H1 (cell line): ENCODE data around the gene ABHD15. TPM values are rescaled to one million over a fixed set of nuclear protein-coding genes. Genes with fewer than 3 reads are reported as not detected.

ENCODE experiments used
- CTCF ChIA-PET: fragments of 300-600 bp; sonication (Branson Sonifier 250); formaldehyde crosslinking; loops from one replicate; lab custom pipeline; 2021; ENCODE audit not compliant: partially characterized antibody; lab: Charles Lee
- POLR2A ChIA-PET: fragments of 300-600 bp; sonication (Branson Sonifier 250); formaldehyde crosslinking; loops from one replicate; lab custom pipeline; 2021; ENCODE audit warnings: inconsistent platforms; ENCODE audit not compliant: partially characterized antibody; lab: Charles Lee
- DNase-seq, 2 experiments: peaks; one replicate each; pipeline versions ENCODE4 v3.0.0 to v3.0.0-alpha.2; 2010 to 2022; ENCODE audit warnings: low spot score in 2 of 2, low read depth in 1 of 2, mixed read lengths in 1 of 2
- FAIRE-seq: peaks from 2 replicates; lab custom pipeline; 2011; peaks lifted over from hg19 to GRCh38; lab: Jason Lieb, UNC
- H2AFZ ChIP-seq: 2 replicates; pipeline ENCODE4 v1.8.1; 2012; ENCODE audit warnings: low read length, inconsistent platforms
- H2AK5ac ChIP-seq: 2 replicates; pipeline ENCODE4 v1.6.1; 2013; ENCODE audit warnings: low read depth, low read length
- H2BK120ac ChIP-seq: replicated peaks from 2 replicates; pipeline ENCODE3; 2013; ENCODE audit warnings: low read depth, low read length, inconsistent platforms
- H2BK12ac ChIP-seq: 2 replicates; pipeline ENCODE4 v1.6.1; 2013; ENCODE audit warnings: low read depth, low read length
- H2BK15ac ChIP-seq: 2 replicates; pipeline ENCODE4 v1.6.1; 2013; ENCODE audit warnings: low read length
- H2BK20ac ChIP-seq: 2 replicates; pipeline ENCODE4 v1.6.1; 2013; ENCODE audit warnings: low read length
- H2BK5ac ChIP-seq: 2 replicates; pipeline ENCODE4 v1.6.1; 2013; ENCODE audit warnings: low read depth, low read length
- H3K14ac ChIP-seq: 2 replicates; pipeline ENCODE4 v1.6.1; 2013; ENCODE audit warnings: inconsistent platforms; ENCODE audit not compliant: insufficient read length
- H3K18ac ChIP-seq: 2 replicates; pipeline ENCODE4 v1.6.1; 2013; ENCODE audit warnings: low read length; ENCODE audit errors: extremely low read depth
- H3K23ac ChIP-seq: 2 replicates; pipeline ENCODE4 v1.6.1; 2013; ENCODE audit warnings: inconsistent platforms; ENCODE audit not compliant: insufficient read length
- H3K23me2 ChIP-seq: 2 replicates; pipeline ENCODE4 v1.6.1; 2013; ENCODE audit warnings: low read depth, low read length
- H3K27ac ChIP-seq: 2 replicates; pipeline ENCODE4 v1.6.1; 2011; ENCODE audit warnings: low read depth, low read length, inconsistent platforms
- H3K27me3 ChIP-seq, 4 experiments: replicated peaks in 1 of 4; 1 replicate in 1 of 4; 2 replicates in 3 of 4; pipeline versions ENCODE4 v1.6.1 to v1.8.1; 2011 to 2013; ENCODE audit warnings: low read length in 3 of 4, mild to moderate bottlenecking in 3 of 4, inconsistent platforms in 2 of 4, mixed read lengths in 2 of 4, moderate library complexity in 1 of 4; ENCODE audit not compliant: control insufficient read depth in 3 of 4, insufficient read depth in 3 of 4; ENCODE audit errors: extremely low read depth in 1 of 4
- H3K36me3 ChIP-seq, 4 experiments: 2 replicates each; pipeline versions ENCODE4 v1.6.1 to v1.8.1; 2011 to 2013; ENCODE audit warnings: mild to moderate bottlenecking in 4 of 4, low read length in 3 of 4, moderate library complexity in 2 of 4, control low read depth in 1 of 4, inconsistent platforms in 1 of 4; ENCODE audit not compliant: insufficient read depth in 4 of 4, control insufficient read depth in 2 of 4
- H3K4ac ChIP-seq: replicated peaks from 2 replicates; pipeline ENCODE3; 2013; ENCODE audit warnings: low read length, low read depth, mixed read lengths, inconsistent platforms; ENCODE audit not compliant: insufficient read length
- H3K4me1 ChIP-seq, 4 experiments: replicated peaks in 1 of 4; 1 replicate in 1 of 4; 2 replicates in 3 of 4; pipeline versions ENCODE4 v1.6.1 to v1.8.1; 2011 to 2013; ENCODE audit warnings: low read length in 3 of 4, inconsistent platforms in 2 of 4, mixed read lengths in 1 of 4; ENCODE audit not compliant: insufficient read depth in 4 of 4, control insufficient read depth in 3 of 4
- H3K4me2 ChIP-seq, 2 experiments: 2 replicates each; pipeline versions ENCODE4 v1.6.1 to v1.8.1; 2011 to 2013; ENCODE audit warnings: low read depth in 2 of 2, low read length in 2 of 2, control low read depth in 1 of 2, inconsistent platforms in 1 of 2, mild to moderate bottlenecking in 1 of 2; ENCODE audit not compliant: insufficient read depth in 1 of 2
- H3K4me3 ChIP-seq, 4 experiments: fragments of 200-600, 300-600 bp in 1 of 4; sonication (generic), shearing (Covaris generic), sonication (Bioruptor Twin) in 1 of 4; 2 replicates each; pipeline versions ENCODE4 v1.5.1 to v1.8.1; 2011 to 2016; ENCODE audit warnings: low read length in 4 of 4, low read depth in 3 of 4, control low read depth in 2 of 4, inconsistent platforms in 2 of 4, mild to moderate bottlenecking in 2 of 4, mixed read lengths in 1 of 4, moderate library complexity in 1 of 4; ENCODE audit not compliant: insufficient read depth in 2 of 4; ENCODE audit errors: extremely low read depth in 1 of 4
- H3K56ac ChIP-seq: replicated peaks from 2 replicates; pipeline ENCODE3; 2013; ENCODE audit warnings: low read depth, mild to moderate bottlenecking, mixed read lengths, low read length, inconsistent platforms; ENCODE audit not compliant: insufficient read length
- H3K79me1 ChIP-seq: 2 replicates; pipeline ENCODE4 v1.6.1; 2013; ENCODE audit warnings: low read depth, low read length, control low read depth
- H3K79me2 ChIP-seq, 2 experiments: 2 replicates each; pipeline versions ENCODE4 v1.6.1 to v1.8.1; 2012 to 2013; ENCODE audit warnings: low read length in 2 of 2, mild to moderate bottlenecking in 2 of 2, inconsistent platforms in 1 of 2; ENCODE audit not compliant: insufficient read depth in 2 of 2, control insufficient read depth in 1 of 2
- H3K9ac ChIP-seq, 4 experiments: replicated peaks in 1 of 4; 1 replicate in 1 of 4; 2 replicates in 3 of 4; pipeline versions ENCODE4 v1.6.1 to v1.8.1; 2011 to 2013; ENCODE audit warnings: low read depth in 3 of 4, low read length in 3 of 4, control low read depth in 2 of 4, mild to moderate bottlenecking in 2 of 4, moderate library complexity in 2 of 4, inconsistent platforms in 1 of 4; ENCODE audit errors: extremely low read depth in 1 of 4
- H3K9me3 ChIP-seq, 2 experiments: 2 replicates each; pipeline versions ENCODE4 v1.6.1 to v1.8.1; 2012 to 2013; ENCODE audit warnings: mild to moderate bottlenecking in 2 of 2, moderate library complexity in 2 of 2, control low read depth in 1 of 2, inconsistent platforms in 1 of 2, low read depth in 1 of 2, low read length in 1 of 2, mixed read lengths in 1 of 2; ENCODE audit not compliant: insufficient read depth in 2 of 2
- H4K20me1 ChIP-seq, 2 experiments: replicated peaks in 1 of 2; 2 replicates each; pipeline versions ENCODE3 to v1.8.1; 2011 to 2013; ENCODE audit warnings: inconsistent platforms in 2 of 2, low read length in 2 of 2, mild to moderate bottlenecking in 1 of 2; ENCODE audit not compliant: insufficient read depth in 2 of 2, control insufficient read depth in 1 of 2
- H4K5ac ChIP-seq: 2 replicates; pipeline ENCODE4 v1.6.1; 2013; ENCODE audit warnings: low read length, low read depth, mixed read lengths, inconsistent platforms; ENCODE audit not compliant: insufficient read length
- H4K8ac ChIP-seq: 2 replicates; pipeline ENCODE4 v1.8.0; 2013; ENCODE audit warnings: mild to moderate bottlenecking, moderate library complexity, low read length, inconsistent platforms; ENCODE audit not compliant: insufficient read depth; ENCODE audit errors: extremely low read depth
- H4K91ac ChIP-seq: replicated peaks from 2 replicates; pipeline ENCODE3; 2013; ENCODE audit warnings: low read length, mixed read lengths, inconsistent platforms; ENCODE audit not compliant: insufficient read length
- BACH1 ChIP-seq: IDR thresholded peaks from 2 replicates; pipeline ENCODE4 v1.6.1; 2012; ENCODE audit warnings: low read length, improper control_type of control experiment
- CREB1 ChIP-seq: IDR thresholded peaks from 2 replicates; pipeline ENCODE4 v1.6.1; 2012; ENCODE audit warnings: inconsistent platforms
- CTBP2 ChIP-seq: IDR thresholded peaks from 2 replicates; pipeline ENCODE4 v1.7.0; 2011; ENCODE audit warnings: borderline replicate concordance, mild to moderate bottlenecking, moderate library complexity, mixed read lengths, low read length; ENCODE audit not compliant: insufficient read depth, insufficient read length
- EP300 ChIP-seq, 2 experiments: IDR thresholded peaks; 1 replicate in 1 of 2; 2 replicates in 1 of 2; pipeline ENCODE4 v1.6.1; 2011 to 2012; ENCODE audit warnings: low read depth in 2 of 2, low read length in 2 of 2, mild to moderate bottlenecking in 2 of 2, borderline replicate concordance in 1 of 2, inconsistent platforms in 1 of 2, moderate library complexity in 1 of 2
- FOSL1 ChIP-seq: IDR thresholded peaks from 2 replicates; pipeline ENCODE4 v1.6.1; 2011; ENCODE audit warnings: mild to moderate bottlenecking, low read depth, low read length, moderate library complexity; ENCODE audit not compliant: insufficient read depth
- HDAC6 ChIP-seq: IDR thresholded peaks from one replicate; pipeline ENCODE4 v1.7.1; 2012; ENCODE audit warnings: low read depth, mild to moderate bottlenecking, inconsistent platforms, low read length, moderate library complexity
- JUN ChIP-seq: IDR thresholded peaks from 2 replicates; pipeline ENCODE4 v1.6.1; 2011; ENCODE audit warnings: low read depth, mild to moderate bottlenecking, improper control_type of control experiment, low read length
- JUND ChIP-seq: IDR thresholded peaks from 2 replicates; pipeline ENCODE4 v1.6.1; 2011; ENCODE audit warnings: mild to moderate bottlenecking, improper control_type of control experiment, low read length
- NRF1 ChIP-seq: IDR thresholded peaks from 2 replicates; pipeline ENCODE4 v1.6.1; 2011; ENCODE audit warnings: mild to moderate bottlenecking, low read depth, low read length, improper control_type of control experiment
- RBBP5 ChIP-seq: IDR thresholded peaks from 2 replicates; pipeline ENCODE4 v1.7.1; 2012; ENCODE audit warnings: low read depth, mild to moderate bottlenecking, inconsistent platforms, low read length, moderate library complexity, borderline replicate concordance
- SIRT6 ChIP-seq: IDR thresholded peaks from one replicate; pipeline ENCODE4 v1.7.1; 2012; ENCODE audit warnings: low read length, inconsistent platforms
- SUZ12 ChIP-seq: fragments of 200-600 bp; sonication (generic); IDR thresholded peaks from 2 replicates; pipeline ENCODE4 v1.6.1; 2012; ENCODE audit warnings: mild to moderate bottlenecking, inconsistent platforms, low read length, moderate library complexity, mixed read lengths
- TAF1 ChIP-seq: IDR thresholded peaks from 2 replicates; pipeline ENCODE4 v1.6.1; 2011; ENCODE audit warnings: mild to moderate bottlenecking, low read depth, low read length
- TAF7 ChIP-seq: optimal IDR thresholded peaks from 2 replicates; pipeline ENCODE3; 2011; ENCODE audit warnings: low read depth, mild to moderate bottlenecking, inconsistent platforms, low read length, moderate library complexity, borderline replicate concordance
- TBP ChIP-seq: IDR thresholded peaks from 2 replicates; pipeline ENCODE4 v1.6.1; 2011; ENCODE audit warnings: low read depth, low read length, improper control_type of control experiment
- TEAD4 ChIP-seq: IDR thresholded peaks from 2 replicates; pipeline ENCODE4 v1.6.1; 2012; ENCODE audit warnings: low read depth, low read length, inconsistent platforms, mixed read lengths
- WGBS, 2 experiments: shearing (Covaris generic) in 1 of 2; methylation state at CpG; one replicate each; pipeline versions ENCODE4 v1.1.6 to v1.1.7; 2013 to 2015; ENCODE audit warnings: low lambda C conversion rate in 2 of 2, mixed read lengths in 2 of 2, inconsistent platforms in 1 of 2, low coverage in 1 of 2, missing lambda C conversion rate in 1 of 2; ENCODE audit not compliant: insufficient replicate concordance in 2 of 2, insufficient coverage in 1 of 2, insufficient read length in 1 of 2; ENCODE audit errors: extremely low coverage in 1 of 2, missing lambda C conversion rate in 1 of 2; 5-methylcytosine and 5-hydroxymethylcytosine counted together
- polyA plus RNA-seq, 7 experiments: library from polyadenylated mRNA; depleted of rRNA in 3 of 7; stranded (reverse) in 5 of 7; unstranded in 2 of 7; fragments of >200 nt in 5 of 7; fragments of 200-250 nt in 2 of 7; gene quantifications; 1 replicate in 5 of 7; 2 replicates in 1 of 7; 4 replicates in 1 of 7; pipeline versions ENCODE4 v1.2.1 to v1.2.3, GENCODE V29; 2011 to 2013; ENCODE audit warnings: missing spikeins in 2 of 7, mixed read lengths in 2 of 7
- total RNA-seq: library from RNA; stranded (reverse); fragmentation: NEBNext Ultra II Directional; extraction: Animal tissue kit (Norgen Biotek cat#: 25700); gene quantifications from 2 replicates; pipeline ENCODE4 v1.2.1, GENCODE V29; 2021

Gene ABHD15
- total and polyA plus RNA-seq, 2 of the 8 experiments (the other 6 are each of a cell fraction or from before 2014, with no cell fraction given): 0.88 to 1.7 TPM

DNA sequence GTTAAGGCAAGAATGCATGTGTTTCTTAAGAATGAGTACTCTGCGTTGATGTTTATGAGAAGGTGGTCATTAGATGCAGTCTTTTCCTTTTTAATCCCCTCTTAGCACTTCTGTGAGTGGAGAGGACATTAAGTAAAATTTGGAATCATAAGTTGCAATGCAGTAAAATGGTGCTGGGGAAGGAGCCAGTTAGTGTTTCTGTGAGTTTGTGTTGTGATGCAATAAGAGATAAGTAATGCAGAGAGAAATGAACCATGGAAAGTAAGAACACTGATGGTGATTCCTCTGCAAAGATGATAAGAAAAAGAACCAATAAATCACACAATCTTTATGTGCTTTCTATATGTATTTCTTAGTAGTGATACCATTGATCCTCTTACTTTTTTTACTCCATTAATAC is 20.0 kb downstream of the ABHD15 start:
- Histone ChIP-seq H4K5ac (no peak overlapping the region), H3K56ac (no peak overlapping the region), H3K4ac (no peak overlapping the region), H2BK15ac (no peak overlapping the region), H2BK20ac (no peak overlapping the region), H3K23me2 (no peaks in the 10 kb centered on the region), H3K4me2 (no peak overlapping the region), H2BK12ac (no peak overlapping the region), H3K79me1 (no peaks in the 10 kb centered on the region), H4K91ac (no peak overlapping the region), H3K4me1 (no peaks in the 10 kb centered on the region), H3K23ac (no peak overlapping the region), H3K36me3 (peaks cover 4 to 18% (median 11%) of the 10 kb centered on the region in 4 experiments; a peak in 7 of 8 replicates), H2BK5ac (no peak overlapping the region), H4K8ac (no peak overlapping the region), H3K4me3 (no peak overlapping the region), H2AFZ (no peak overlapping the region), H3K27me3 (no peaks in the 10 kb centered on the region), H3K14ac (no peak overlapping the region), H3K18ac (no peak overlapping the region), H3K9ac (no peak overlapping the region), H4K20me1 (no peaks in the 10 kb centered on the region), H3K27ac (no peak overlapping the region), H2AK5ac (no peak overlapping the region), H3K79me2 (no peaks in the 10 kb centered on the region), H3K9me3 (no peaks in the 10 kb centered on the region), H2BK120ac (no peak overlapping the region)
- whole genome bisulfite sequencing, 2 experiments: 88% methylated on average over 1 of the region's 1 CpG; no CpG with 5 or more reads in 1 of the 2 experiments
- ChIA-PET CTCF (interaction anchor here (0.6 to 0.8 kb wide), 2 partner anchors 155 to 177 kb away, joined by 3 read pairs; no protein-coding TSS in a partner anchor), POLR2A (no interaction called here)
- FAIRE-seq (no peak), DNase-seq (no peak)
- TF ChIP-seq TAF7 (no peak), TBP (no peak), FOSL1 (no peak), JUN (no peak), TAF1 (no peak), SIRT6 (no peak), TEAD4 (no peak), HDAC6 (no peak), SUZ12 (no peak), CTBP2 (no peak), NRF1 (no peak), CREB1 (no peak), BACH1 (no peak), RBBP5 (no peak), EP300 (IDR thresholded peaks at IDR 0.05; ENCODE audit: borderline replicate concordance in 1 of 2, low read depth in 2 of 2, low read length in 2 of 2) (no peak), JUND (no peak)
